Mesenchymal stem cell (in vitro differentiated cells and primary cell): ENCODE data around the gene RNF44.
"Not testable (repeated sequence)": the region's sequence is repeated elsewhere in the genome, so short reads cannot be mapped to it uniquely, and the experiment has no call there.

Experiments used
- DNase-seq: peaks from one replicate; pipeline ENCODE4 v3.0.0-alpha.2; 2013
- H2AFZ ChIP-seq: one replicate; pipeline ENCODE4 v1.6.1; 2013; ENCODE audit warnings: low read depth, mild to moderate bottlenecking, control low read depth, inconsistent platforms, low read length, moderate library complexity
- H2AK5ac ChIP-seq: 2 replicates; pipeline ENCODE4 v1.6.1; 2013; ENCODE audit warnings: low read length, moderate library complexity, mild to moderate bottlenecking, inconsistent platforms; ENCODE audit not compliant: severe bottlenecking
- H2BK120ac ChIP-seq: one replicate; pipeline ENCODE4 v1.6.1; 2013; ENCODE audit warnings: low read depth, mild to moderate bottlenecking, inconsistent platforms, low read length, moderate library complexity
- H2BK12ac ChIP-seq, 2 experiments: one replicate each; pipeline ENCODE4 v1.6.1; 2013; ENCODE audit warnings: inconsistent platforms in 2 of 2, low read length in 2 of 2, mild to moderate bottlenecking in 2 of 2, moderate library complexity in 2 of 2, control low read depth in 1 of 2
- H2BK15ac ChIP-seq: one replicate; pipeline ENCODE4 v1.6.1; 2013; ENCODE audit warnings: mild to moderate bottlenecking, low read depth, inconsistent platforms; ENCODE audit not compliant: poor library complexity, severe bottlenecking
- H2BK5ac ChIP-seq: 2 replicates; pipeline ENCODE4 v1.6.1; 2013; ENCODE audit warnings: low read depth, mild to moderate bottlenecking, low read length, control low read depth, inconsistent platforms; ENCODE audit not compliant: poor library complexity, severe bottlenecking
- H3K14ac ChIP-seq, 2 experiments: one replicate each; pipeline ENCODE4 v1.6.1; 2013; ENCODE audit warnings: inconsistent platforms in 2 of 2, low read length in 2 of 2, control low read depth in 1 of 2, mild to moderate bottlenecking in 1 of 2, moderate library complexity in 1 of 2
- H3K18ac ChIP-seq, 2 experiments: one replicate each; pipeline ENCODE4 v1.6.1; 2013; ENCODE audit warnings: inconsistent platforms in 2 of 2, low read length in 2 of 2, control low read depth in 1 of 2, low read depth in 1 of 2, mild to moderate bottlenecking in 1 of 2
- H3K23ac ChIP-seq, 2 experiments: one replicate each; pipeline ENCODE4 v1.6.1; 2013; ENCODE audit warnings: inconsistent platforms in 2 of 2, low read length in 2 of 2, mild to moderate bottlenecking in 2 of 2, moderate library complexity in 2 of 2, control low read depth in 1 of 2
- H3K27ac ChIP-seq: 2 replicates; pipeline ENCODE4 v1.5.1; 2013; ENCODE audit warnings: mild to moderate bottlenecking, moderate library complexity, low read length, control low read depth, inconsistent platforms; ENCODE audit not compliant: poor library complexity, severe bottlenecking
- H3K27me3 ChIP-seq, 2 experiments: 2 replicates each; pipeline versions ENCODE4 v1.6.1 to v1.7.0; 2013; ENCODE audit warnings: low read length in 2 of 2, mild to moderate bottlenecking in 2 of 2, moderate library complexity in 2 of 2, control low read depth in 1 of 2, inconsistent platforms in 1 of 2; ENCODE audit not compliant: control insufficient read depth in 1 of 2, insufficient read depth in 1 of 2
- H3K36me3 ChIP-seq, 2 experiments: 2 replicates each; pipeline versions ENCODE4 v1.6.1 to v1.7.0; 2013; ENCODE audit warnings: low read length in 2 of 2, control low read depth in 1 of 2, inconsistent platforms in 1 of 2, low read depth in 1 of 2, mild to moderate bottlenecking in 1 of 2; ENCODE audit not compliant: insufficient read depth in 2 of 2, control insufficient read depth in 1 of 2
- H3K4ac ChIP-seq, 2 experiments: one replicate each; pipeline ENCODE4 v1.6.1; 2013; ENCODE audit warnings: inconsistent platforms in 2 of 2, low read length in 2 of 2, mild to moderate bottlenecking in 2 of 2, moderate library complexity in 2 of 2, control low read depth in 1 of 2, low read depth in 1 of 2
- H3K4me1 ChIP-seq: 2 replicates; pipeline ENCODE4 v1.6.1; 2013; ENCODE audit warnings: low read depth, low read length, control low read depth; ENCODE audit not compliant: control insufficient read depth, insufficient read depth
- H3K4me2 ChIP-seq: 2 replicates; pipeline ENCODE4 v1.6.1; 2013; ENCODE audit warnings: low read length, mild to moderate bottlenecking, inconsistent platforms; ENCODE audit not compliant: poor library complexity, severe bottlenecking
- H3K4me3 ChIP-seq, 2 experiments: 2 replicates each; pipeline versions ENCODE4 v1.5.1 to v1.7.0; 2013; ENCODE audit warnings: low read length in 2 of 2, mild to moderate bottlenecking in 2 of 2, control low read depth in 1 of 2, low read depth in 1 of 2; ENCODE audit not compliant: insufficient read depth in 1 of 2
- H3K79me1 ChIP-seq: replicated peaks from 2 replicates; pipeline ENCODE4 v1.6.1; 2013; ENCODE audit warnings: mild to moderate bottlenecking, control low read depth, low read length, inconsistent platforms; ENCODE audit not compliant: poor library complexity, severe bottlenecking
- H3K9ac ChIP-seq: 2 replicates; pipeline ENCODE4 v1.7.0; 2013; ENCODE audit warnings: mild to moderate bottlenecking, low read length, moderate library complexity
- H3K9me3 ChIP-seq: 2 replicates; pipeline ENCODE4 v1.7.0; 2013; ENCODE audit warnings: mild to moderate bottlenecking, low read length; ENCODE audit not compliant: control insufficient read depth
- H4K8ac ChIP-seq: one replicate; pipeline ENCODE4 v1.6.1; 2013; ENCODE audit warnings: inconsistent platforms, mild to moderate bottlenecking, low read length, moderate library complexity
- H4K91ac ChIP-seq: one replicate; pipeline ENCODE4 v1.6.1; 2013; ENCODE audit warnings: mild to moderate bottlenecking, low read length, inconsistent platforms
- WGBS: methylation state at CpG from one replicate; pipeline ENCODE4 v1.1.7; 2013; ENCODE audit warnings: mixed read lengths; 5-methylcytosine and 5-hydroxymethylcytosine counted together

The RNF44 gene

DNA sequence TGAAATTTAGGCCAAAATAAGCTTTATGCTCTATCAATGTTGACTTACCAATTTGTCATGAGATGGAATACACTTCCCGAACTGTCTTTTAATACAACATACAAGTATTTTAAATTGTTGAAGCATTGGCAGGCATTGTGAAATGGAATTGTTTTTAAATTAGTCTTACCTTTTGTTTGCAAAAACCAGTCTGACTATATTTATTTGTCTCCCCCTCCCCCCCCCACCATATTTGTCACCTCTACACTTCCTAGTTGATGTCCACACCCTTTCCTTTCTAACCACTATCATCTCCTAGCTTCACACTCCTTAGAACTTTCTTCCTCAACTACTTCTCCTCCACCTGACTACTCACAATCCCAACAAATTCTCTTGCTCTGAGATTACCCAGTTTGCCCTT, 48.1 kb downstream of the RNF44 start:
- Histone ChIP-seq H3K23ac (no peak overlapping the region), H3K36me3 (peaks cover 28 to 92% of the 10 kb centered on the region in 2 experiments), H2AK5ac (no peak overlapping the region), H3K27ac (no peak overlapping the region), H2BK15ac (no peak overlapping the region), H3K4ac (no peak overlapping the region), H4K8ac (no peak overlapping the region), H2BK5ac (no peak overlapping the region), H3K14ac (no peak overlapping the region), H3K4me2 (no peak overlapping the region), H3K4me1 (peaks cover 3% of the 10 kb centered on the region), H3K4me3 (no peak overlapping the region), H3K9me3 (no peaks in the 10 kb centered on the region), H3K9ac (no peak overlapping the region), H3K18ac (no peak overlapping the region), H2BK12ac (no peak overlapping the region), H4K91ac (no peak overlapping the region), H2BK120ac (no peak overlapping the region), H3K27me3 (no peaks in the 10 kb centered on the region), H3K79me1 (peaks cover 26% of the 10 kb centered on the region), H2AFZ (no peak overlapping the region)
- WGBS, result no CpG with 5 or more reads among the region's 1 CpG
- no peak for DNase-seq

DNA sequence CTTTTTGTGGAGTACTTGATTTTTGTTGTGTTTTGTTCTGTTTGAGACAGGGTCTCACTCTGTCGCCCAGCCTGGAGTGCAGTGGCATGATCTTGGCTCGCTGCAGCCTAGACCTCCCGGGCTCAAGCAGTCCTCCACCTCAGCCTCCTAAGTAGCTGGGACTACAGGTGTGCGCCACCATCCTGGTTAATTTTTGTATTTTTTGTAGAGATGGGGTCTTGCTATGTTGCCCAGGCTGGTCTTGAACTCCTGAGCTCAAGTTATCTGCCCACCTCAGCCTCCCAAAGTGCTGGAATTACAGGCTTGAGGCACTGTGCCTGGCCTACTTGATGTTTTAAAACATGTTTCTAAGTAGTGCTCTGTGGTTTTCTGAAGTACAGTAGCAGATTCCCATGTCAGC, 50.0 kb downstream of the RNF44 start:
- not testable (repeated sequence) for H4K91ac ChIP-seq, H2BK12ac ChIP-seq, H2BK5ac ChIP-seq, H2AK5ac ChIP-seq, H3K27me3 ChIP-seq, H3K18ac ChIP-seq, H3K4me2 ChIP-seq, H3K4me3 ChIP-seq, H3K27ac ChIP-seq, H3K9ac ChIP-seq, H3K23ac ChIP-seq, H3K4me1 ChIP-seq, H3K14ac ChIP-seq, H2AFZ ChIP-seq, H4K8ac ChIP-seq, H3K9me3 ChIP-seq, H3K4ac ChIP-seq, H2BK15ac ChIP-seq, H2BK120ac ChIP-seq, DNase-seq
- WGBS, result 100% methylated on average over 3 of the region's 4 CpGs
- H3K36me3 ChIP-seq, result peaks cover 33 to 90% of the 10 kb centered on the region in 2 experiments
- peaks cover 32% of the 10 kb centered on the region for H3K79me1 ChIP-seq

DNA sequence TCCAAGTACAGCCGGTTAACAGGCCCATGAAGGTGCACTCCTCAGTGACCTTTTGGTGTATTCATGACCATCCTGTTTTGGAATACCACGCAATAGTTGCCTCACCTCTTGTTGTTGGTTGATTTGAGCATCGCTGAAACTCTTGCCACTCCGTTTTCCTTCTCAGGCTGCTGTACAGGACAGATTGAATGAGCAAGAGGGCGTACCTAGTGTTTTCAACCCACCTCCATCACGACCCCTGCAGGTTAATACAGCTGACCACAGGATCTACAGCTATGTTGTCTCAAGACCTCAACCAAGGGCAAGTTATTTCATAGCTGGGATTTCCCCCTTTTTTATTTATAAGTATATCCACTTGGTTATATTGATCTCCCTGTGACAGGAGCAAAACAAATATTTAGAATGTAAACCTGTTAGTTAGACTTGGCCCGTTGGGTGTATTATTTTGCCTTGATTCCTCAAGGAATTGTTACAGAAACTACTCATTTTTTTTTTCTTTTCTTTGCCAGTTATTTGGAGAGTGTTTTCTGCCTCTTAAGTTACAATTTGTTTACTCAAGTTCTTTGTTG, 50.9 kb downstream of the RNF44 start:
- Histone ChIP-seq H3K79me1 (peaks cover 31% of the 10 kb centered on the region), H3K14ac (no peak overlapping the region), H3K4ac (no peak overlapping the region), H3K4me2 (no peak overlapping the region), H2AK5ac (no peak overlapping the region), H3K18ac (no peak overlapping the region), H2AFZ (no peak overlapping the region), H3K9me3 (no peaks in the 10 kb centered on the region), H4K8ac (no peak overlapping the region), H2BK5ac (peak overlapping the region; percentile 12), H4K91ac (no peak overlapping the region), H3K23ac (no peak overlapping the region), H3K27ac (no peak overlapping the region), H3K27me3 (no peaks in the 10 kb centered on the region), H2BK120ac (no peak overlapping the region), H2BK15ac (no peak overlapping the region), H3K36me3 (peaks cover 34 to 89% of the 10 kb centered on the region in 2 experiments), H3K9ac (no peak overlapping the region), H3K4me3 (no peak overlapping the region), H3K4me1 (no peaks in the 10 kb centered on the region), H2BK12ac (no peak overlapping the region)
- 97% methylated on average over 5 of the region's 7 CpGs for WGBS
- no peak for DNase-seq

DNA sequence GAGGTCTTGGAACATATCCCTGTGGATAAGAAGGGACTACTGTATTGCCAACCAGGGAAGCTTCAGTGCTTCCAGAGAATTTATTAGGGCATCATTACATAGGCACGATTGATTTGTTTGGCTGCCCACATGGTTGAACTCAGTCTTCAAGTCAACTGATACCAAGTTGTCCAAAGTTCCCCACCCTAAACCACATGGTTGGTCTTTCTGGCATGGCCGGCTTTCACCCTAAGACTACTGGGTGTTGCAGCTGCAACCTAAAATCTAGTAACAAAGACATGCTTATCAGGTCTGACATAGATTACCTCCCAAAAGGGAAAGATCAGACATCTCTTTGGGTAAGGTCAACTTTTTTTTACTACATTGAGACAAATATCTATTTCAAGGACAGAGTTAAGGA, 52.0 kb downstream of the RNF44 start:
- no peak overlapping the region for H3K23ac ChIP-seq
- H3K18ac ChIP-seq, result no peak overlapping the region
- no peak overlapping the region for H2AFZ ChIP-seq
- H4K8ac ChIP-seq, result no peak overlapping the region
- H4K91ac ChIP-seq, result no peak overlapping the region
- H2BK5ac ChIP-seq, result no peak overlapping the region
- H3K4me3 ChIP-seq, result no peak overlapping the region
- H2BK12ac ChIP-seq, result no peak overlapping the region
- no peak overlapping the region for H3K4me2 ChIP-seq
- DNase-seq, result no peak
- 94% methylated on average over 2 of the region's 2 CpGs for WGBS
- H2BK15ac ChIP-seq, result no peak overlapping the region
- H2BK120ac ChIP-seq, result no peak overlapping the region
- H3K36me3 ChIP-seq, result peaks cover 38 to 81% of the 10 kb centered on the region in 2 experiments
- no peak overlapping the region for H3K9ac ChIP-seq
- no peak overlapping the region for H3K14ac ChIP-seq
- no peaks in the 10 kb centered on the region for H3K9me3 ChIP-seq
- H2AK5ac ChIP-seq, result no peak overlapping the region
- no peaks in the 10 kb centered on the region for H3K27me3 ChIP-seq
- no peak overlapping the region for H3K27ac ChIP-seq
- H3K4ac ChIP-seq, result no peak overlapping the region
- no peaks in the 10 kb centered on the region for H3K4me1 ChIP-seq
- H3K79me1 ChIP-seq, result peaks cover 32% of the 10 kb centered on the region
